Measurements from ENCODE around the gene PDE4B.

PDE4B gene

DNA sequence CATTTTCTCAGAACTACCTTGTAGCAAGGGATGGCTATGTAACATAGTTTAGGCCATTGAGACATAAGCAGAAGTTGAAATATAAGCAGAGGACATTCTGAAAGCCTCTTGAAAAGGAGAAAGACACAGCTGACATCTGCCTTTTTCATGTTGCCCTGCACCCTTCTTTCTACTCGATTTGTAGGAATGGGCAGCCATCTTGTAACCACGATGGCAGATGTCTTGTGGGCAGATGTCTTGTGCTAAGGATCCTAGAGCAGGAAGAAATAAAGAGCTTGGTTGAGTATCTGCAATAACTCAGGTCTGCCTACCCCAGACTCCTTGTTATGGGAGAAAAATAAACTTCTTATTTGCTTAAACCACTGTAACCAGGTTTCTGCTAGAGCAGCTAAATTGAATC, 351.0 kb downstream of the PDE4B start:
- no peak for DNase-seq

DNA sequence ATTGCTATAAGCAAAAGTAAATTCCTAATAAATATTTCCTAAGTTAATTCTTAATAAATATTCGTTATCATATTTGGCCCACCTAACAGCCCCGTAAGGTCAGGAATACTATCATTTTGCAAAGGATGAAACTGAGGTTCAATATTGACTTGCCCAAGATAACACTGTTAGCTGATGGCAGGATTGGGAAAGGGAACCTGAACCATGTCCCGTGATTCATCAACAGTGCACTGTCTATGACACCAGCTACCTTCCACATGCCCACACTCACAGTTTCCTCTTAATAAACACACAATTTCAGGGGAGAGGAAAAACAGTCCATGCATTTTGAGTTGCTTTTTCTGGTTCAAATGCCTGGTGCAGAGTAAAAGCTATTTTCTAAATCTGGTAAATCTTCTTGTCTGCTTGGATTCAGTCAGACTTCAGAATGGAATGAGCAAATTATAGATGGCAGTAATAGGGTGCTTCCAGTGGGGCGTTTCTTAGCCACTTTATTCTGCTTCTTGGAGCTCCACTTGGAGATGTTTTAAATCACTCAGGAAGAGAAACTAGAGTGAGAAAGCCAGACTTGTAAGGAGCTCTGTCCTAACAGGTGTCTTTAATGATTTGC, 354.6 kb downstream of the PDE4B start:
- DNase-seq = no peak

DNA sequence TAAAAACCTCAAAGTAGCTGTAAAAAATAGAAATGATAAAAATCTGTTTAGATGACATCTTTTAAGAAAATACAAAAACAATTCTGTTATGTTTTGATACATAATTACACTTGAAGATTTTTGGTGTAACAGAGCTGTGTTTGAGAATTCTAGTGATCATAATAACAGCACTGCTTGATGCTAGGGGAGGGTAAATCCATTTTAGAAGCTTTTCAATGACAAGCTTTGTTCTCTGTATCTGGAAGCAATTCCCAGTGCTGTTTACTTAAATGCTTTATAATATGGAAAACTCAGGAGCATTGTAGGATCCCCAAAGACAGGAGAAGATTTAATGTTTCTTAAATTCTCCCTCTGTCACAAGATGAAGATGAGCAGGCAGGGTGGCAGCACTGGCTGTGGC, 359.3 kb downstream of the PDE4B start:
- no peak for DNase-seq

DNA sequence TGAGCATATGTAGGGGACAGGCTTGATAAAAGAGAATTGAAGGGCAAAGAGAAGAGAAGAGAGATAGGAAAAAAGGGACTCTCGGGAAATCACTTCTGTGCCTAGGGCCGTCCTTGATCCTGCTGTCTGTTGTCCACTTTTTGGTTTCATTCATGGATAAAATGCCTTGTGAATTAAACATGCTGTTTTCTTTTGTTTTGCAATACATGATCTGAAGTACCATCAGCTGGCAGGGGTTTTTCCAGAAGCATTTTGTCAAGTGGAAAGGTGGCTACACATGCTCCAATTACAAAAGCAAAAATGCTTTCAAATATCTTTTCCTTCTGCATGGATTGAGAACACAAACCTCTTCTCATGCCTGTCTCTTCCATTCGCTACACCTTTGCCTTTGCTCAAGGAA, 361.7 kb downstream of the PDE4B start:
- DNase-seq = no peak

DNA sequence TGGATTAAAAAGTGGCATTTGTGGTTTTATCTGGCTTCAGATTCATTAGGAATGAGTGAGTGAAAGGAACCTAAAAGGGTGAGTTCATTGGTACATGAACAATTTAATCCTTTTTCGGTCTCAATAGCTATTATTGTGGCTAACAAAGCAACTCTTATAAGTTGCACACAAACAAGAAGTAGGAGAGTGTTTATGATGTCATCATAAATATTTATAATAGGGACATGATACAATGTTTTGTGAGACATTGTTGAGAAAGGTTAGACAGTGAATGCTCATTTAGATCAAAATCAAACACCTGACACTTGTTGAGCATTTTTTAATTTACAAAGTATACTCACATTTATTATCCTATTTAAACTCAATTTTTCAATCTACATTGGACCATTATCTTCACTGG, 363.4 kb downstream of the PDE4B start:
- DNase-seq = no peak

DNA sequence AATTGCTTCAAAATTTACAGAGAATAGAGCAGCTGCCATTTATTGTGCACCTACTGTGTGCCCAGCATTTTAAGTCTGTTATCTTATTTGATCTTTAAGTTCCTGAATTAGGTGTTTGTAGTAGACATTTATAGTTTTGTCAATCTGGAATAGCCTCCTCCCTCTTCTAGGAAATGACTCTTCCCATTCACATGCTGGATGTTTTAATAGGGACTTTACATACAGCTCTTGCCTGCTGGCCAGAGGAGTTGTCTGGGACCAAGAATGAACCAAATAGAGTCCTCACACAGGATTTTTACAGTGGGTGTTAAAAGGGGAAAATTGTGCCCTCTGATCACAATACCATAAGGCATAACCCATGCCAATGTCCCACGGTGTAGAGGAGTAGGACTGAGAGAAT, 367.1 kb downstream of the PDE4B start:
- no peak for DNase-seq

DNA sequence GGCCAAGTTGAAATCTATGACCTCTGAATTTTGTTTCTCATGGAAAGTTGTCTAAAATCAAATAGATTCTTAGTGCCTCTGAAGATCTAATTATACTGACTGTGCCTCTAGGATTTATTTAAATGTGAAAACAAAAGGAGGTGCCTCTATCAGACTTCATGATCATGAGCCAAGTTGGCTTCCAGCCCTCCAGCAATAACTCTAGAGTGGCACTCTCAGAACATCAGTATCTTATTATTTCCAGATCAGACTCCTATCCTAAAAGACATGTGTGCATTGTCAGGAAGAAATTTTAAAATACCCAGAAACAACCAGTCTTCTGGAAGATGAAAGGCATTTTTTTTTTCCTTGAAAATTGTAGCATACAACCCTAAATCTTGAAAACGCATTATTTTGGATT, 368.0 kb downstream of the PDE4B start:
- no peak for DNase-seq

DNA sequence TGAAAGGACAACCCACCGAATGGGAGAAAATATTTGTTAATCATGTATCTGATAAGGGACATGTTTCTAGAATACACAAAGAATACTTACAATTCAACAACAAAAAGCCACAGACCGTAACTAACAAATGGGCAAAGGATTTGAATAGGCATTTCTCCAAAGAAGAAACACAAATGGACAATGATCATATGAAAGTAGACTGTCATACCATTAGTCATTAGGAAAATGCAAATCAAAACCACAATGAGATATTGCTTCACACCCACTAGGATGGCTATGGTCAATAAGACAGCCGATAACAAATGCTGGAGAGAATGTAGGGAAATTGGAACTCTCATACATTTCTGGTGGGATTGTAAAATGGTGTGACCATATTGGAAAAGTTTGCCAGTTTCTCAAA, 374.1 kb downstream of the PDE4B start:
- DNase-seq = no peak

DNA sequence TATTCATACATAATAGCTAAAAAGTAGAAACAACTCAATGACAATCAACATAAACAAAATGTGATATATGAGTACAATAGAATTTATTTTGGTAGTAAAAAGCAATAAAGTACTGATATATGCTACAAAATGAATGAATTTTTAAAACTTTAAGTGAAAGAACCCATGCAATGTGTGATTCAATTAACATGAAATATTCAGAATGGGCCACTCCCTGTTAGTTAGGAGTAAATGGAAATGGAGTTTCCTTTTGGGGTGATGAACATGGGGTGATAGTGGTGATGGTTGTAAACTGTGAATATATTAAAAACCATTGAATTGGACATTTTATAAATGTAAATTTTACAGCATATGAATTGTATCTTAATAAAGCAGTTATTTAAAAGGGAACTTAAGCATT, 374.6 kb downstream of the PDE4B start:
- no peak for DNase-seq

DNA sequence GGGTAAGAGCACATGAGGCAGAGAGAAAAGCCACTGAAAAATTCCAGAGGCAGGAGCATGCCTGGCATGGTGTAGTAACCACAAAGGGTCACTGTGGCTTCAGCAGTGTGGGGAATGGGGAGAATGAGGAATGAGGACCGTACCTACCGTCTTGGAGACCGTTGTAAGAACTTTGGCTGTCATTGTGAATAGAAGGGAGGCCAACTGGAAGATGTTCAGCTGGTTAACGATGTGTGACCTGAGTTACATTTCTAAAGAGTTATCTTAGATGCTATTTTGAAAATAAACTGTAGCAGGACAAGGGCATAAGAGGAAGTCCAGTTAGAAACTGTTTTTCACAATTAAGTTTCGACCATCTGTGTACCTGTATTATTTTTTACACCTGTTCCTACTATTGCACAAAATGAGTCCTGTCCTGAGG, 375.8 kb downstream of the PDE4B start:
- DNase-seq = no peak

DNA sequence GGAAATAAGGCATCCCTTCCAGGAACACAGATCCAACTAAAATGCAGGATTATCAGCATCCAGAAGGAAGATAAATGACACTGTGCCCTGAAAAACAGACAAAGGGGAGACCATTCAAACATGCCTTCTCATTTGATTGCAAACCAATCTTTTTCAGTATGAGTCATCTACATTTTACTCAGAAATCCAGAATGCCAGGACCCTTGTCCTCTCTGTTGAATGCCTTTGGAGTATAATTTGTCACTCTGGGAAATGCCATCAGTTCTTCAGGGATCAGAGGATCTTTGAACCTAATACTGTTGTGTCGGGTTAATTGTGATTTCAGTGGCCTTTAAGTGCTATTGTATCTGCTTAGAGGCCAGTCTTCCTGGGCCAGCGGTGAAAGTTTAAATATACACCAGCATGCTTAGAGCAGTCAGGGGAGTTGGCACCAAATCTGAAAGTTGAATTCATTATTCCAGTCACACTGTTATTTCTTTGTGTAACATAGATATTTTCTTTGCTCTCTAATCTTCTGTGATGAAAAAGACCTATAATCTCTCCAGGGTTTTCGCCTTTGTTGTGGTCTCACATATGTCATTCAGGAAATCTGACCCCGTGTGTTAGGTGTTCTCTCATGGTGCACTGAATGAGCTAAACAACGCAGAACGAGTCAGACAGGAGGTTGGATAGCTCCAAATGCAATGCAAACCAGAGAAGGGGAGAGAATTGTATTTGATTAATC, 376.4 kb downstream of the PDE4B start:
- DNase-seq = no peak

DNA sequence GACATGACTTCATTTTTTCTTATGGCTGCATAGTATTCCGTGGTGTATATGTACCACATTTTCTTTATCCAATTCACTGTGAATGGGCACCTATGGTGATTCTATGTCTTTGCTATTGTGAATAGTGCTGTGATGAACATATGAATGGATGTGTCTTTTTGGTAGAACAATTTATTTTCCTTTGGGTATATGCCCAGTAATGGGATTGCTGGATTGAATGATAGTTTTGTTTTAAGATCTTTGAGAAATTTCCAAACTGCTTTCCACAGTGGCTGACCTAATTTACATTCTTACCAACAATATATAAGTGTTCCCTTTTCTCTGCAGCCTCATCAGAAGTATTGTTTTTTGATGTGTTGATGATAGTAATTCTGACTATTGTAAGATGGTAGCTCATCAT, 379.6 kb downstream of the PDE4B start:
- DNase-seq = no peak

DNA sequence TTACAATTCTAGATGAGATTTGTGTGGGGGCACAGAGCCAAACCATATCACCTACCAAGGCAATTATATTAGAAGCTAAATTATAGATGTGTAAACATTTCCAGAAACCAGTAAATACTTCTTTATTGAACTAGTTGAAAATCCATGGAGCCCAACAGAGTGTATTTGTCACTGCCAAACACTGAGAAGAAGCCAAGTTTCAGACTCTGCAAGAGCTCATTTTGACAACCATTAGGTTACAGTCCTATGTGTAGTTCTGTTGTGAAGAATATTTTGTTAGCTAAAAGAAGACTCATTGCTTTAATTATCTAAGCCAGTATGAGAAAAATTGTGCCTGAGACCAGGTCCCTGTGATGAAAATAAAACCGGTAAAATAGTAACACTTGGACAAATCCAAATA, 382.4 kb downstream of the PDE4B start:
- no peak for DNase-seq

DNA sequence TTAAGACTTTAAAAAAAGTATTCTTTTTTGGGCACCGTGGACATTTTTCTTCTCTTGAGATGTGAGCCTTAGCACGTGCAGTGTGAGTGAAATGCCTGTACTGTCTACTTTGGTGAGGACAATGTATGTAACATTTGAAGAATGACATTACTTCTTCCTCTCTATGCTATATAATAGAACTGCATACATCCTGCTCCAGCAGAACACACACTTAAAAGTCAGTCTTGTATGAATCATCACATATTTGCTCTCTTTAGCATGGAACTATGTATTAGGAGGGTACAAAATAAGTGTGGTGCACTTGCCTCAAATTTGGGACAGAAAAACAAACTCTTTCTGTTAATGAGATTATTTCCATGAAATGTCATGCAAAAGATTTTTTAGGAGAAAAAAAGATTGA, 382.9 kb downstream of the PDE4B start:
- DNase-seq = no peak

DNA sequence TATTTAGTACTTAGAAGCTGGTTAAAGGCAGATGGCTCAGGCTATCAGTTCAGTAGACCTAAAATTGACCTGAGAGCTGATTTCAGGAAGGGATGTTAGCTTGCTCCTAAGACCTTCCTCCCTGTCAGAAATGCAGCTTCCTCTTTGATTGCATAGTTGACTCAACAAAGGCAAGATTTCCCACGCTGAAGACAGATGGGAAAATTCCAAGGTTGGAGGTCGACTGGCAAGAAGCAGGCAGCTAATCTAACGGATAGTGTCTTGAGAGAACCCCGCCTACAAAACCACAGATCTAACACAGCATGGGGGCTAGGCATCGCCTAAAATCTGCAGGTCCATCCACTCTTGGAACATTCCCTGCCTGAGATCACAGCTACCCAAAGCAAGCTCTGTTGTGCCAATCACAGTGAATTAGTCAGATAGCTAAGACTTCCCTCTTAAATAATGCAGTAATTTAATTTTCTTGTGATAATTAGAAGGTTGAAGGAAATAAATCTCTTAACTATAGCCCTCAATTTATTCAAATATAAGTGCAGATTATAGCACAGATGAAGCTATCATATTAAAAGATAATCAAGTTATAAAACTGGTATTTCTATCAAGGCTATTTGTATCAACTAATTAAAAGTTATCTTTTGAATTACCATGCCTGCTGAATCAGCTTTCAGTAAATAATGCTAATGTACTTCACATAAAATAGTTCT, 383.5 kb downstream of the PDE4B start:
- DNase-seq = no peak

DNA sequence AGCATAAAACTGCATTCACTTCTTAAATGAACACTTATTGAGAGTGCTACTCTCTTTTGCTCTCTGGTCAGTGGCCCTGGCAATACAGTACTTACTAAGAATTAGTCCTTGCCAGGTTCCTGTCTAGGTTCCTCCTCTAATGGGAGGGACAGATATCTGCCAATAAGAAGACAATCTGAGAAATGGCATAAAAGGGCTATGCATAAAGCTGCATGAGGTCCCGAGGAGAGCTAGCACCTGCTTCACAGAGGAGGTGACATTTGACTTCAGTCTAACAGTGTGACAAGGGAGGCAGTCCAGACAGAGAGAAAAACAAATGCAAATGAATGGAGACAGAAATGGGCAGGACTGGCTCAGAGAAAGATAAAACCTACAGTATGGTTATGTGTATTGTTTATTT, 384.1 kb downstream of the PDE4B start:
- no peak for DNase-seq

DNA sequence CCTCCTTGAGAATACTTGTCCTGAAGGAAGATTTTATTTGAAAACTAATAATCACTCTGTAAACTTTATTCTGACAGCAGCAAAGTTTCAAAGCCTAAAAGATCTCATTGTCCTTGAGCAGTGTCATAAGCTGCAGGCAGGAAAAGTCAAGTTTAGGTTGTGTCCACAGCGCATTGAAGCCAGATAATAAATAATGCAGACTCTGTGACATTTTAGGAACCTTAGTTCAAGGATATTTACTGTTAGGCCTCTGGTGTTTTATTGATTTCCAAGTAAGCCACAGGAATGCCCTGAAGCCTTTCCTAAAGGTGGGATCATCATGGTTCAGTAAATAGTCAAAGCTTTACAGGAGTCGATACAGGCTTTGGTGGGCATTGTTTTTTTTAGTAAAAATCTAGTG, 384.8 kb downstream of the PDE4B start:
- no peak for DNase-seq

DNA sequence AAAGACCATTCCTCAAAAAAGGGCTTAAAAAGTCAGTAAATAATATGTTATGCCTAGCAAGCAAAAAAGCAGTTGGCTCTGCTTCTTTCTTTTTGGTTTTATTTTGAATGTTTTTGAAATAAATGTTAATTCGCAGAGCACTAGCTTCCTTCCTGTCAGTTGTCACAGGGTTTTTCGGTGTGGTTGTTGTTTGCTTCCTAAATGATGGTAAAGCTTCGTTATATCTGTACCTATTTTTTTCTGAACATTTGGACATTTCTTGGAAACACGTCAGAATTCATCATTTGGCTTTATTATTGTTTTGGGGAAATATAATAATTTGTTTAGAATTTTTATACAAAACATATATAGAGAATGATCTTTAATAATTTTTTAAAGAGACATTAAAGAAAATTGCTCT, 389.3 kb downstream of the PDE4B start:
- no peak for DNase-seq

DNA sequence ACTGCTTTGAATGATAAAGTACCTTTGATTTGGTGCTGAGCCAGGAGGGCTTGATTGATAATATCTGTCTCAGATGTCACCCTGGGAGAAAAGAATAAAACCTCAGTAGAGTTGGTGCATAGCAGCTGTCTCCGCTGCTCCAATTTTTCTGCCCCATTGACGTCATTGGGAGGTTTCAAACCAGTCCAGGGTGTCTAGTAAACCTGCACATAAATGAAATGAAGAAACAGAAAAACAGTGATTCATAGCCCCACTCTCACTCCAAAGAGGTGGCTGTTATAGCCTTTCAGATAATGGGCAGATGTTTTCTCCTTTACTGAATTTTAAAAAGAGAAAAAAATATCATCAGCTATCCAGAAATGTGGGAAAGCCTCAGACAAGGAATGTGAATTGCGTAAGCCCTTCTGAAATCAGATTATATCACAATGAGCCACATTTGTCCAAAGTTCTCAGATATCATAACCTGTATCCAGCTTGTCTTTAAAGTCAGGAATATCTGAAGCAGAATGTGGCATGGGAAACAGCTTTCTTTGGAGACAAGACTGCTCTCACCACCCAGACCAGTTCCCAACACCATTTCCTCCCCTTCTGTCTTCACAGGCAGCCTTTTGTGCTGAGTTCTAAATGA, 390.0 kb downstream of the PDE4B start:
- no peak for DNase-seq

DNA sequence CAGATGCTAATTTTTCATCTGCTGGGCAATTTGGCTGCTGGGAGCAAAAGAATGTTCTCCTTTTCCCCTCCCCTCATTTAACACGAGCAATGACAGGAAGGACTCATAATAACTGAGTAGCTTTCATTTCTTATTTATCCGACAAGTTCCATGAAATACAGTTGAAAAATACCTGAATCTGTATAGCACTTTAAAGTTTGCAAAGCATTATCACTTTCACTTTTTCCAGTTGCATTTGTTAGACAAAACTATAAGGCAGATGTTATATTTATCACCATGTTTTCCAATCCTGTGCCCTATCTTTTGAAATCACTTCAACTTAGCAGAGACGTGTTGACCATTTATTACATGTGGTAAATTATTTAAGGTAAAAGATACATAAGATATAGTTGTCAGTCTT, 390.7 kb downstream of the PDE4B start:
- DNase-seq = no peak

DNA sequence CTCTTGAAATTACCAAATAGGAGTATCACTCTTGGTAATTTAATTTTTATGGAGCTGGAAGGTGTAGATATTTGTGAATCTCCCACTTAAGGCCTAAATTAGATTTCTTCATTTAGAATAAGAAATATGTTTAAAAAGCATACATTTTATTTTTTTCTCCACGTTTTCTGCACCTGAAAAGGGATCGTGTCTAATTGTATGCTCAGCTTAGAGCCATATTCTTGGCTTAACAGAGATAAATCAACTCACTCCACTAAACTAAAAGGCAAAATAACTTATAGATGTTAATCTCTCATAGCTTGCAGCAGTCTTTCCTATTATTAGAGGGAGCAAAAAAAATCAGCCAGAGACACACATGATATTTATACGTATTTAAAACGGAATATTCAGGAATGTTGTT, 404.4 kb downstream of the PDE4B start:
- no peak for DNase-seq

DNA sequence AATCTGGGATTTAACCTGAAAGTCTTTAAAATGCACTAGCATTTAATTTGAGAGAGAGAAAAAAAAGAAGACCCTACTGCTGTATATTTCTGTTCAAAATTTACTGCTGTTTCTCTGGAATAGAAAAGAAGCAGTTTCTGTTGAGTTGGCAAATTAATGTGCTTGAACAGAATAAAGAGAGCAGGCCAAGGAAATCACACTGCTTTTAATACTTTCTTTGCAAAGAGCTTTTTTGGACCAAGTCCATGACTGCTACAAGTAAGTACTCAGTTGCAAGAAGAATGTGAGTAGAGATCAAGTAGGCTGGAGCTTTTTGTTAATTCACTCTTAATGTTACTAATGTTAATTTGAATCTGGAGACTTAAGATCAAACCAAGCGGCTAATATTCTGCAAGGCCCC, 405.1 kb downstream of the PDE4B start:
- no peak for DNase-seq

DNA sequence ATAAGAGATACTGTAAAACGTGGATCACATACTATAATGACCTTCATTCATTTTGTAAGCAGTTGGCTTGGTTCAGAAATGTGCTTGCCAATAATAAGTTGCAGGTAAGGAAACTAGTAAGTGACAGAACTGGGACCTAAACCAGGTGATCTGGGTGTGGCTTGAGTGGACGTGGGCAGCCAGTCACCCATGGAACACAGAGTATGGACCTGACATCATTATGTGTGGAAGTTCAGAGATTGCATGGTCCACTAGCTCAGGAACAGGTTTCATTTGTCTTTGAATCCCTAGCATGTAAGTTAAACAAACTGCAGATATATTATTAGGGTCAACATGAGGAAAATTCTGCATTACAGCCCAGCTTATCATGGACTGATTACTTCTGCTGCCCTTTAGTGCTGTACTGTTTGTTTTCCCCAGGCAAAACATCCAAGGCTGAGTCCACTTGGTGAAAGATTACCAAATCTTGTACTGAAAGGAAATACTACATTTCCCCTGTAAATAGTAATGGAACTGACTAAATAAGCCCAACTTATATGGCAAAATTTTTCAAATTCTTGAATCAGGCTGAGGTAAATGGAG, 414.0 kb downstream of the PDE4B start:
- no peak for DNase-seq

DNA sequence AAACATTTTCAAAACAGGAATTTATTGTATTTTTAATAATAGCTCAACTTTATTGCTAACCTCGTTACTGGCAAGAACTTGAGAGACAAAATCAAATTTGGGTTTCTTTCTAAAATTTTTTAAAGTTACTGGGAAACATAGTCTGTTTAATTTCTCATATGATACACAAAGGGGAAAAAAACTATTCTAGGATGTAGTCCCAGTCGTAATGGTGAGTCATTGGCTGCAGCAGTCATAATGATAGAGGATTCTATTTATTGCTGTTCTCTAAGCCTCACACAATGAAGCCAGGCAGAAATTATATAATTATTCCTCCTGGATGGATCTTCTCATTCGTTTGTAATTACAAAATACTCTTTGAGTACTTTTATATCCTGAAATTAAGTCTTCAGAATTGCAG, 414.8 kb downstream of the PDE4B start:
- no peak for DNase-seq

Measured in NCI-H2107 (cell line).